Measurements from ENCODE around the gene NUDT13. TPM values are rescaled to one million over a fixed set of nuclear protein-coding genes. Genes with fewer than 3 reads are reported as not detected.
A peak's percentile ranks its signal among the peaks of the same experiment; 100 is the strongest.

The NUDT13 gene
- total and polyA plus RNA-seq, 12 donors = 1.0 to 6.1 (median 2.9) TPM

GRCh38 chr10:73095481-73096021 is 14.7 kb upstream of the NUDT13 start:
- no peaks in the 10 kb centered on the region for H3K36me3 ChIP-seq (replicated peaks in 1 of 2)
- WGBS, 4 donors = 0 to 1% (median 0%) methylated on average over 14 of the region's 14 CpGs
- H3K27me3 ChIP-seq = no peaks in the 10 kb centered on the region
- TF ChIP-seq POLR2A (IDR thresholded peaks at IDR 0.05) (peak in 1 of 2 donors; percentile 18), CTCF (IDR thresholded peaks at IDR 0.05) (no peak)
- intact Hi-C loops (cut with DNase I) = no loop called here
- peak overlapping the region in 3 of 4 donors; percentile 58 to 99 (median 59) for H3K4me3 ChIP-seq
- no peaks in the 10 kb centered on the region for H3K9me3 ChIP-seq (replicated peaks in 1 of 3)
- H3K4me1 ChIP-seq (replicated peaks in 1 of 2) = peaks cover 18 to 44% of the 10 kb centered on the region in 2 donors
- peak overlapping the region; percentile 82 to 99 (median 93) for H3K27ac ChIP-seq
- peak; percentile 75 to 86 (median 78) for DNase-seq

- peak; percentile 70 to 85 (median 76) for DNase-seq
- intact Hi-C loops (cut with DNase I) = no loop called here
- peak overlapping the region in 3 of 4 donors; percentile 58 to 99 (median 59) for H3K4me3 ChIP-seq
Measured at GRCh38 chr10:73096041-73096448, 14.2 kb upstream of the NUDT13 start.

GRCh38 chr10:73096449-73097304 is 13.6 kb upstream of the NUDT13 start, which contains the start of gene P4HA1:
Gene P4HA1 (minus strand): TSS chr10:73096866. CDS start chr10:73074883, 21,983 bp downstream.
- intact Hi-C loops (cut with DNase I) = no loop called here
- WGBS, 4 donors = 0 to 1% (median 0%) methylated on average over 40 to 75 of the region's 75 CpGs
- peak within 1 kb of the TSS in 3 of 4 donors; percentile 58 to 99 (median 59) for H3K4me3 ChIP-seq

More at GRCh38 chr10:73096041-73096448, 14.2 kb upstream of the NUDT13 start:
- WGBS, 4 donors = 0% methylated on average over 13 to 29 of the region's 29 CpGs
- Histone ChIP-seq H3K4me1 (replicated peaks in 1 of 2) (peaks cover 15 to 43% of the 10 kb centered on the region in 2 donors), H3K9me3 (replicated peaks in 1 of 3) (no peaks in the 10 kb centered on the region), H3K36me3 (replicated peaks in 1 of 2) (no peaks in the 10 kb centered on the region), H3K27ac (peak overlapping the region; percentile 82 to 99 (median 93)), H3K27me3 (no peaks in the 10 kb centered on the region)
- TF ChIP-seq CTCF (IDR thresholded peaks at IDR 0.05) (no peak), POLR2A (IDR thresholded peaks at IDR 0.05) (peak; percentile 48 to 68)

More at GRCh38 chr10:73096449-73097304, 13.6 kb upstream of the NUDT13 start, which contains the start of gene P4HA1:
- peak; percentile 37 to 79 (median 65) for TF ChIP-seq CTCF (IDR thresholded peaks at IDR 0.05)
- TF ChIP-seq POLR2A (IDR thresholded peaks at IDR 0.05) = peak; percentile 95 to 98
- H3K9me3 ChIP-seq (replicated peaks in 1 of 3) = no peaks in the 10 kb centered on the region
- peaks cover 9 to 37% of the 10 kb centered on the region in 2 donors for H3K4me1 ChIP-seq (replicated peaks in 1 of 2)
- H3K27me3 ChIP-seq = no peaks in the 10 kb centered on the region
- DNase-seq = peak; percentile 99 to 100 (median 99)
- peak within 1 kb of the TSS; percentile 82 to 99 (median 93) for H3K27ac ChIP-seq
- H3K36me3 ChIP-seq (replicated peaks in 1 of 2) = no peaks in the 10 kb centered on the region

Measured in adrenal gland (tissue), 12 donors.